ENCODE data around the gene TBX15.

The TBX15 gene

DNA sequence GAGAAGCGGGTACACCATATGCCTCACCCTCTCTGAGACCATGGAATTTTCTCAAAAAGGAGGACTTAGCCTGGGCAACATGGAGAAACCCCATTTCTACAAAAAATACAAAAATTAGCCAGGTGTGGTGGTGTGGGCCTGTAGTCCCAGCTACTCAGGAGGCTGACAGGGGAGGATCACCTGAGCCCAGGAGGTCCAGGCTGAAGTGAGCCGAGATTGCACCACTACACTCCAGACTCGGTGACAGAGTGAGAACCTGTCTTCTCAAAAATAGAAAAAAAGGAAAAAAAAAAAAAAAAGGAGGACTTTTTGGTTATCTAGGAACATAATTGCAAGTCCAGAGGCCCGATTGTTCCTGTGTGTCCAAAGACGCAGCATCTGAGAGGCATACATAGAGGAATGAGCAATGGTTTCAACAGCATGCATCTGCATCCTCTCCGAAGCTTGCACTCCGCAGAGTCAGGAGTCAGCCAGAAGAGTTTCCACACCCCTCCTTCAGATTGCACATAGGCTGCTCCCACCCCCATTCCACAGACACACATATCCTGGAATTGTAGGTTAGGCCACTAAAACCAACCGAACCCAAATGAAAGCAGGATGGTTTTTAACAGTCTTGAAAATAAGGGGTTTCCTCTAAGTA, 2.5 kb upstream of the TBX15 start:
- no peak for DNase-seq (ENCODE audit: low read depth)
- no peak overlapping the region for H3K4me3 ChIP-seq (ENCODE audit: low read depth, low read length)
- TF ChIP-seq, protein P1, sequence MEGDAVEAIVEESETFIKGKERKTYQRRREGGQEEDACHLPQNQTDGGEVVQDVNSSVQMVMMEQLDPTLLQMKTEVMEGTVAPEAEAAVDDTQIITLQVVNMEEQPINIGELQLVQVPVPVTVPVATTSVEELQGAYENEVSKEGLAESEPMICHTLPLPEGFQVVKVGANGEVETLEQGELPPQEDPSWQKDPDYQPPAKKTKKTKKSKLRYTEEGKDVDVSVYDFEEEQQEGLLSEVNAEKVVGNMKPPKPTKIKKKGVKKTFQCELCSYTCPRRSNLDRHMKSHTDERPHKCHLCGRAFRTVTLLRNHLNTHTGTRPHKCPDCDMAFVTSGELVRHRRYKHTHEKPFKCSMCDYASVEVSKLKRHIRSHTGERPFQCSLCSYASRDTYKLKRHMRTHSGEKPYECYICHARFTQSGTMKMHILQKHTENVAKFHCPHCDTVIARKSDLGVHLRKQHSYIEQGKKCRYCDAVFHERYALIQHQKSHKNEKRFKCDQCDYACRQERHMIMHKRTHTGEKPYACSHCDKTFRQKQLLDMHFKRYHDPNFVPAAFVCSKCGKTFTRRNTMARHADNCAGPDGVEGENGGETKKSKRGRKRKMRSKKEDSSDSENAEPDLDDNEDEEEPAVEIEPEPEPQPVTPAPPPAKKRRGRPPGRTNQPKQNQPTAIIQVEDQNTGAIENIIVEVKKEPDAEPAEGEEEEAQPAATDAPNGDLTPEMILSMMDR (IDR thresholded peaks at IDR 0.05; ENCODE audit: insufficient read depth, low read depth, low read length, missing control alignments) = no peak

DNA sequence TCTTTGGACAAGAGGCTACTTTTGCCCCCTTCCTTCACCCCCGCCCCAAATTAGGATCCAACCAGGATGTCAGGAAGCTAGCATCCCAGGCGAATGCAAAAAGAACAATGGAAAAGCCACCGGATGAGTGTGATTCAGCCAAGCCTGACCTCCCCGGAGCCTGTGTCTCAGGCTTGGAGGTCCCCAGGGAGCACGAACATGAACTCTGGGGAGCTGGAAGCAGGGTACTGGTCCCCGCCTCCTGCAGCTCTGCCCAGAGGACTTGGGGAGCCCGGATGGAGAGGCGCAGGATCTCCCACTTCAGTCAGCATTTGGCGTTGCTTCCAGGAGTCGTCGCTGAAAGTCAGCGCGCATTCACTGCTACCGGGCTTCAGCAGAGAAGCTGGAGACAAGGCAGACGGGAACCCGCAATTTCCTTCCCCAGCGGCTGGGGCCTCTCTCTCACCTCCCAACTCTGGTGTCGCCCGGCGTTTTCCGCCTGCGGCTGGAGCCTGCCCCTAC, 1.8 kb upstream of the TBX15 start:
- DNase-seq (ENCODE audit: low read depth) = no peak
- TF ChIP-seq, protein P1 (IDR thresholded peaks at IDR 0.05; ENCODE audit: insufficient read depth, low read depth, low read length, missing control alignments) = no peak
- H3K4me3 ChIP-seq (ENCODE audit: low read depth, low read length) = no peak overlapping the region

DNA sequence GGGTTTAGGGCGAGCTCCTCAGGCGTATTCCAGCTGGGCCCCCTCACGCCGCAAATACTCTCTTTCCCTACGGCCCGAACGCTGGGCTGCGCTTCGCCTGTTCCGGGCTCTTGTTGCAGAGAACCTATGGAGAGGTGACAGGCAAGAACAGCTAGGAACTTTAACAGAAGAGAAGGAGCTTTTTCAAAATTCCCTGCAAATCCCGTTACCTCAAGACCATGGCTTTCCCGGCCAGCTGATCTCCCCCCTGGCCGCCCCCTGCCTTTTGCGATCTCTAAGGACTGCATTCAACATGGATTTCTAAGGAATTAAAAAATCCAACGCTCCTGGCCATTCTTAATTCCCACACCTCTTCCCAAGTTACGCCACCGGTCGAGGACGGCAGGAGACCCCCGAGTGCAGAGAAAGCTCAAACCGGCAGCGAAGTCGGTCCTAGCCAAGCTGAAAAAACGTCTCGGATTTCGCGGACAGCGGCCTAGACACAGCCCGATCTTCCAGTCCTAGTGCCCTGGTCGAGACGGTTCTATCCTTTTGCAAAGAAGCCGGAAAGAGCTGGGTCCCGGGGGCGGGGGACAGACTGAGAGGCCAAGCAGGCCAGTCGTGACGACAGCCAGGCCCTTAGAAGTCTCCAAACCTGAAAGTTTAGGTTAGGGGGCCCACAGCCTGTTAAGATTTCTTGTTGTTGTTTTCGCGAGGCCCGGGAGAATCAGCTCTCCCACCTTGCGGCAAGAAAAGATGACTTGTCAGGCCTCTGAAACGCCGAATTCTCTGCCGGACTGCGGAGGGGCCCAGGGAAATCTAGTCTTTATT, 1.1 kb upstream of the TBX15 start:
- TF ChIP-seq, protein P1 (IDR thresholded peaks at IDR 0.05; ENCODE audit: insufficient read depth, low read depth, low read length, missing control alignments) = no peak
- H3K4me3 ChIP-seq (ENCODE audit: low read depth, low read length) = no peak overlapping the region
- DNase-seq (ENCODE audit: low read depth) = no peak

DNA sequence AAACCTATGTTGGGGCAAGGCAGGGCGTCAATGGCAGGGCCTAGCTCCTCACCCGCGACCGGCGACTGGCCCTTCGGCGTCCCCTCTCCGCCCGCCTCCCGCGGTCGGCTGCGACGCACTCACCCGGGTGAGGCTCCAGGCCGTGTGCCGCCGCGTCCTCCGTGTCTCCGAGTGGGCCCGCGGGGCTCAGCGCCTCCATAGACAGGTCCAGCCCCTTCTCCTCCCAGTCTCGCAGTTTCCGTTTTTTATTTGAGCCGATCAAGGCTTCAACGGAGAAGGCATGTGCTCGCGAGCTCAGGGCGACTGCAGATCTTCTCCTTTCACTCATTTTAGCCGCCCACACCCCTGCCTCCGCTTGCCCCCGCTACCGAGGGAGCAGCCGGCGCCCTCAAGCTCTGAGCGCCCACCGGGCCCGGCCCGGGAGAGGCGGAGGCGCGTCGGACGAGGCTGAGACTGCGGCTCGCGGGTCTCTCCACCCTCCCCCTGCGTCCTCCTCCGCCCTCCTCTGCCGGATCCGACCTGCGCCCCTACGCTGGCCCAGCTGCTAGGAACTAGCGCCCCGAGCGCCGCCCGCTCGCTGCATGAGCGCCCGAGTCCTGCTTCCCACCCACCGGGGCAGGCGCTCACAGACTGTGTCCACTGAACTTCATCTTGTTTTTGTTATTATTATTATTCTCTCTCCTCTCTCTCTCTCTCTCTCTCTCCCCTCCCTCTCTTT, 516 bp downstream of the TBX15 start:
- TF ChIP-seq, protein P1 (IDR thresholded peaks at IDR 0.05; ENCODE audit: insufficient read depth, low read depth, low read length, missing control alignments) = no peak
- no peak for DNase-seq (ENCODE audit: low read depth)
- H3K4me3 ChIP-seq (ENCODE audit: low read depth, low read length) = no peak overlapping the region

DNA sequence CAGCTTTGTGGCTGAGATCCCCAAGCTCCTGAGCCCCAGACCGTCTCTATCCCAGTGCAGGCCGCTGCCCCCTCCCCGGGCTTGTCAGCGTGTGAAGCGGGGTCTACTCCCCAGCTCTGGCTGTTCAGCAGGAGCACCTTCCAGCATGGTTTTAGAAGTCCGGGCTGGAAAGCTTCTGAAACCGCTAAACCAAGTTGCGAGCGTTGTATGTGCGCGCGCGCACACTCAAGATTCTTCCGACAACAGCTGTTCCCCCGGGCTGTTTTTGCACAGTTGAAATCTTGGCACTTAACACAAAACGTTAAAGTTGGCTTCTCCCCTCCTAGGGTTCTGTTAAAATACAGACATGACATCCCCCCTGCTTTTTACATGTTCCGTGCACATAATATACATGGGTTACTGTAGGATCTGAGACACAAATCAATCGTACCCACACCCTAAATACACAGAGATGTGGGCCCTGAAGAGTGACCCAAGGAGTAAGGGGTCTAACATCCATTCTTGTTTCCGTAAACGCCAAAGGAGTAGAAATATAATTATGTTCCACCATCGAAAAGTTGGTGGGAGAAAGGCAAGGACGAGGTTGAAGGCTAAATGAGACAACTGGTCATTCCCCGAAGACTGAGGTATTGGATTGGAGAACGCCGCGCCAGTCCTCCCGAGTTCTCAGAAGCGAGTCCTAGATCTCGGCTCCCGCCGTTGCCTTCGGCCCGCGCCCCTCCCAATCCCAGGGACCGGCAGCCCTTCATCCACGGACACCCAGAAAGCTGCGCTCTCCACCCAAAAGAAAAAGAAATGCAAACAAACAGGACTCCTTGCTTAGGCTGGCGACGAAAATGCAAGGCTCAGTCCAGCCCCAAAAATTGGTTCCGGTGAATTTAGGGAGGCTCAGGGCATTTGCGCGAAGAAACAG, 1.3 kb downstream of the TBX15 start:
- TF ChIP-seq, protein P1 (IDR thresholded peaks at IDR 0.05; ENCODE audit: insufficient read depth, low read depth, low read length, missing control alignments) = no peak
- no peak overlapping the region for H3K4me3 ChIP-seq (ENCODE audit: low read depth, low read length)
- DNase-seq (ENCODE audit: low read depth) = no peak
